ENCODE results near the gene LRRC1. TPM values are rescaled to one million over a fixed set of nuclear protein-coding genes. Genes with fewer than 3 reads are reported as not detected.

LRRC1 gene
- total and polyA plus RNA-seq, 7 experiments from 2014 or later, result 1.2 to 3.6 (median 2.0) TPM

DNA sequence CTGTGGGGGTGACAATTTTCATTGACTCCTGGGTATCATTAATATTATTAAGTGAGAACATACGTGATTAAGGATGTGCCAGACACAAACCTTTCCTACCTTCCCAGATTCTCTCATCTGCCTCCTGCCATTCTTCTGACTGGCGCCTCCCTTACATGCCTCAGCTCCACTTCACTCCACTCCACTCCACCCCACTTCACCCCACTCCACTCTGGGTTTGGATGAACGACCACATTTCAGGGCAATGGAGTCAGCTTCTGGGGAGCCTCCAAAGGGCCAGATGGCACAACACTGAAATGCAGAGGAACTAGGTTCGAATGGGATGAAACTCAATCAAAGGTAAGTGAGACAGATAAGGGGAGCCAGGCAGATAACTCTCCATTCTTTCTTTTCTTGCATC is 40.5 kb upstream of the LRRC1 start:
- peaks cover 0 to 13% (median 4%) of the 10 kb centered on the region in 5 donors for H3K27me3 Mint-ChIP-seq
- DNase-seq (no peak), ATAC-seq (no peak)
- no peak overlapping the region for H3K27ac ChIP-seq (ENCODE audit: low read depth, low read length)
- H3K4me3 Mint-ChIP-seq, result no peak overlapping the region
- H3K4me3 ChIP-seq (ENCODE audit: low read length), result no peak overlapping the region
- no peak overlapping the region for H3K27ac Mint-ChIP-seq
- H3K36me3 Mint-ChIP-seq, result no peaks in the 10 kb centered on the region
- H3K4me1 Mint-ChIP-seq, result no peaks in the 10 kb centered on the region
- no peaks in the 10 kb centered on the region for H3K27me3 ChIP-seq (ENCODE audit: control insufficient read depth in 2 of 2, insufficient read depth in 2 of 2, low read length in 2 of 2)
- intact Hi-C loops (cut with micrococcal nuclease), result no loop called here
- no peaks in the 10 kb centered on the region for H3K36me3 ChIP-seq (ENCODE audit: control insufficient read depth in 2 of 3, insufficient read depth in 3 of 3, low read length in 3 of 3)
- peaks cover 0 to 1% (median 0%) of the 10 kb centered on the region in 11 donors for H3K9me3 Mint-ChIP-seq
- POLR2A ChIA-PET, result no interaction called here
- H3K4me1 ChIP-seq (ENCODE audit: control insufficient read depth in 2 of 2, insufficient read depth in 2 of 2, low read length in 2 of 2), result no peaks in the 10 kb centered on the region
- H3K9me3 ChIP-seq (ENCODE audit: control insufficient read depth in 2 of 3, low read length in 3 of 3), result no peaks in the 10 kb centered on the region
- CTCF ChIA-PET, result no interaction called here

DNA sequence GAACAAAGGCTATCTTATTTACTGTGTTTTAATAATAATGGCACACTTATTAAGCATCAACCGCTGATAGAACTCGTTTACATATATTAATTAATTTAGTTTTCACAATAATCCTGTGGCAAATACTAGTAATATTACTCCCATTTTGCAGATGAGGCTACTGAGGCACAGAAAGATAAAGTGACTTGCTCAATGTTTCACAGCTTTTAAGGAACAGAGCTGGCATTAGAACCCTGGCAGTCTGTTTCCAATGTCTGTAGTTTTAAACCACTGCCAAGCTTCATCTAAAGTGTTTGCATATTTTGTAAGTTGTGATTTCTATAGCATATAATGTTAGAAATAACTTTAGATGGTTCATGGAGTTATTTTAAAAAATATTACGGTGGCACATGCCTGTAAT is 38.4 kb upstream of the LRRC1 start:
- H3K4me1 Mint-ChIP-seq, result no peaks in the 10 kb centered on the region
- DNase-seq (no peak), ATAC-seq (no peak)
- ChIA-PET CTCF (no interaction called here), POLR2A (no interaction called here)
- H3K9me3 Mint-ChIP-seq, result peaks cover 0 to 1% (median 0%) of the 10 kb centered on the region in 11 donors
- H3K4me3 Mint-ChIP-seq, result no peak overlapping the region
- peaks cover 0 to 18% (median 4%) of the 10 kb centered on the region in 5 donors for H3K27me3 Mint-ChIP-seq
- Histone ChIP-seq H3K27me3 (ENCODE audit: control insufficient read depth in 2 of 2, insufficient read depth in 2 of 2, low read length in 2 of 2) (no peaks in the 10 kb centered on the region), H3K27ac (ENCODE audit: low read depth, low read length) (no peak overlapping the region), H3K4me3 (ENCODE audit: low read length) (no peak overlapping the region), H3K9me3 (ENCODE audit: control insufficient read depth in 2 of 3, low read length in 3 of 3) (no peaks in the 10 kb centered on the region), H3K4me1 (ENCODE audit: control insufficient read depth in 2 of 2, insufficient read depth in 2 of 2, low read length in 2 of 2) (no peaks in the 10 kb centered on the region), H3K36me3 (ENCODE audit: control insufficient read depth in 2 of 3, insufficient read depth in 3 of 3, low read length in 3 of 3) (no peaks in the 10 kb centered on the region)
- H3K27ac Mint-ChIP-seq, result no peak overlapping the region
- intact Hi-C loops (cut with micrococcal nuclease), result no loop called here
- H3K36me3 Mint-ChIP-seq, result no peaks in the 10 kb centered on the region

DNA sequence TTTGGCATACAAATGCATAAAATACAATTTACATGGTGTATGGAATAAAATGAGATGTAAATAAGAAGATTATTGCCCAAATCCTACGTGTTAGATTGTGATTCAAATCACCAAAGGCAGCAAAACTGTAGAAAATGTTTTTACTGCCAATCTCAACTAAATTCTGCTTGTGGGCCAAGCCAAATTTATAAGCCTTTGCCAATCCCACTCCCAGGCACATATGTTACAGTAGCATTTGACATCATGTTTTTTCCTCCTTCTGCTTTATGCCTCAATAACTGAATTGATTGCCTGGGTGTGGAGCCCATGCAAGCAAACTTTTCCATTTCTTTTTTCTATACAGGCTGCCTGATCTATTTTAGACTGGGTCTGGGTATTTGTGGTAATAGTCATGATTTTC is 36.3 kb upstream of the LRRC1 start:
- no peak overlapping the region for H3K4me3 Mint-ChIP-seq
- intact Hi-C loops (cut with micrococcal nuclease), result no loop called here
- H3K36me3 Mint-ChIP-seq, result no peaks in the 10 kb centered on the region
- H3K36me3 ChIP-seq (ENCODE audit: control insufficient read depth in 2 of 3, insufficient read depth in 3 of 3, low read length in 3 of 3), result no peaks in the 10 kb centered on the region
- H3K4me3 ChIP-seq (ENCODE audit: low read length), result no peak overlapping the region
- H3K4me1 ChIP-seq (ENCODE audit: control insufficient read depth in 2 of 2, insufficient read depth in 2 of 2, low read length in 2 of 2), result no peaks in the 10 kb centered on the region
- H3K27ac ChIP-seq (ENCODE audit: low read depth, low read length), result no peak overlapping the region
- ATAC-seq, result no peak
- H3K9me3 ChIP-seq (ENCODE audit: control insufficient read depth in 2 of 3, low read length in 3 of 3), result no peaks in the 10 kb centered on the region
- H3K4me1 Mint-ChIP-seq, result no peaks in the 10 kb centered on the region
- no peaks in the 10 kb centered on the region for H3K9me3 Mint-ChIP-seq
- no peak for DNase-seq
- POLR2A ChIA-PET, result no interaction called here
- H3K27ac Mint-ChIP-seq, result no peak overlapping the region
- H3K27me3 ChIP-seq (ENCODE audit: control insufficient read depth in 2 of 2, insufficient read depth in 2 of 2, low read length in 2 of 2), result no peaks in the 10 kb centered on the region
- CTCF ChIA-PET, result interaction anchor here (0.5 kb wide), 1 partner anchor 178 kb away, joined by 3 read pairs; no protein-coding TSS in a partner anchor
- peaks cover 0 to 23% (median 10%) of the 10 kb centered on the region in 5 donors for H3K27me3 Mint-ChIP-seq

DNA sequence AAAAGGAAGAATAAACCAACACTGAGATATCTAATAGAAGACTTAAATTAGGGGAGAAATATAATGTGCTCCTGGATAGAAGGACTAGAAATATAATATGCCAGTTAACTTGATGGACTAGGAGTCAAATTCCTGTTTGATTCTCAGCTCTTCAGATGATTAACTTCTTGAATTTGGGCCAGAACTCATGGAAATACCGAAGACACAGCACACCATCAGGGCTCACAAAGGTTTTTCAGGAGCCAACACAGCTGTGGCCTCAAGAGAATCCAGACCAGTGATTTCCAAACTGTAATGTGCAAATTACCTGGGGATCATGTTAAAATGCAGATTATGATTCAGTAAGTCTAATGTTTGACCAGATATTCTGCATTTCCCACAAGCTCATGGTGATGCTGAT is 33.8 kb upstream of the LRRC1 start:
- intact Hi-C loops (cut with micrococcal nuclease), result no loop called here
- no peak overlapping the region for H3K4me3 Mint-ChIP-seq
- DNase-seq (no peak), ATAC-seq (no peak)
- no peak overlapping the region for H3K27ac Mint-ChIP-seq
- no peaks in the 10 kb centered on the region for H3K4me1 ChIP-seq (ENCODE audit: control insufficient read depth in 2 of 2, insufficient read depth in 2 of 2, low read length in 2 of 2)
- H3K4me1 Mint-ChIP-seq, result no peaks in the 10 kb centered on the region
- ChIA-PET CTCF (interaction anchor here (0.8 kb wide), 1 partner anchor 33 kb away, joined by 3 read pairs; no protein-coding TSS in a partner anchor), POLR2A (no interaction called here)
- H3K9me3 Mint-ChIP-seq, result peaks cover 0 to 2% (median 0%) of the 10 kb centered on the region in 11 donors
- peaks cover 0 to 4% (median 0%) of the 10 kb centered on the region in 5 donors for H3K36me3 Mint-ChIP-seq
- no peak overlapping the region for H3K27ac ChIP-seq (ENCODE audit: low read depth, low read length)
- H3K36me3 ChIP-seq (ENCODE audit: control insufficient read depth in 2 of 3, insufficient read depth in 3 of 3, low read length in 3 of 3), result no peaks in the 10 kb centered on the region
- no peaks in the 10 kb centered on the region for H3K27me3 ChIP-seq (ENCODE audit: control insufficient read depth in 2 of 2, insufficient read depth in 2 of 2, low read length in 2 of 2)
- H3K9me3 ChIP-seq (ENCODE audit: control insufficient read depth in 2 of 3, low read length in 3 of 3), result no peaks in the 10 kb centered on the region
- peaks cover 6 to 31% (median 16%) of the 10 kb centered on the region in 5 donors for H3K27me3 Mint-ChIP-seq
- H3K4me3 ChIP-seq (ENCODE audit: low read length), result no peak overlapping the region

DNA sequence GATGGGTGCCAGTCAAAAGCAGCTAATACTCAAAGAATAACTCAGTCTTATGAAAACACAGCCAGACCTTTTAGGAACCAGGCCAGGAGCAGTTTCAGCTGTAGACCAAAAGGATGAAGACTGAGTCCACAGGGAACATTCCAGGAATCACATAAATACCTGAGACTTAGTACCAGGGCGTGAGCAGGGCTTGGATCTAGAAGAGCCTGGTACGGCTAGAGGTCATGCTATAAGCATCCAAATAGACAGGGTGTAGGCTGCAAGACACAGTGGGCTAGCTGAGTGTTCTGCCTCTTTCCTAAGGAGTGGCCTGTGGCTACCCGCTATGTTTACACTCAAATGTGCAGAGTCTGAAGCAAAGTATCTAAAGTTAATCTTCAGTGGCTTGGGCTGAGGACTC is 29.5 kb upstream of the LRRC1 start:
- no peaks in the 10 kb centered on the region for H3K4me1 ChIP-seq (ENCODE audit: control insufficient read depth in 2 of 2, insufficient read depth in 2 of 2, low read length in 2 of 2)
- H3K4me3 ChIP-seq (ENCODE audit: low read length), result no peak overlapping the region
- no peaks in the 10 kb centered on the region for H3K4me1 Mint-ChIP-seq
- no peak for ATAC-seq
- no peak overlapping the region for H3K27ac Mint-ChIP-seq
- peaks cover 0 to 2% (median 0%) of the 10 kb centered on the region in 11 donors for H3K9me3 Mint-ChIP-seq
- no peaks in the 10 kb centered on the region for H3K36me3 ChIP-seq (ENCODE audit: control insufficient read depth in 2 of 3, insufficient read depth in 3 of 3, low read length in 3 of 3)
- ChIA-PET POLR2A (no interaction called here), CTCF (no interaction called here)
- H3K36me3 Mint-ChIP-seq, result peaks cover 0 to 6% (median 0%) of the 10 kb centered on the region in 5 donors
- DNase-seq, result no peak
- intact Hi-C loops (cut with micrococcal nuclease), result no loop called here
- no peak overlapping the region for H3K4me3 Mint-ChIP-seq
- no peak overlapping the region for H3K27ac ChIP-seq (ENCODE audit: low read depth, low read length)
- H3K27me3 ChIP-seq (ENCODE audit: control insufficient read depth in 2 of 2, insufficient read depth in 2 of 2, low read length in 2 of 2), result no peaks in the 10 kb centered on the region
- no peaks in the 10 kb centered on the region for H3K9me3 ChIP-seq (ENCODE audit: control insufficient read depth in 2 of 3, low read length in 3 of 3)
- H3K27me3 Mint-ChIP-seq, result peaks cover 6 to 38% (median 20%) of the 10 kb centered on the region in 5 donors

DNA sequence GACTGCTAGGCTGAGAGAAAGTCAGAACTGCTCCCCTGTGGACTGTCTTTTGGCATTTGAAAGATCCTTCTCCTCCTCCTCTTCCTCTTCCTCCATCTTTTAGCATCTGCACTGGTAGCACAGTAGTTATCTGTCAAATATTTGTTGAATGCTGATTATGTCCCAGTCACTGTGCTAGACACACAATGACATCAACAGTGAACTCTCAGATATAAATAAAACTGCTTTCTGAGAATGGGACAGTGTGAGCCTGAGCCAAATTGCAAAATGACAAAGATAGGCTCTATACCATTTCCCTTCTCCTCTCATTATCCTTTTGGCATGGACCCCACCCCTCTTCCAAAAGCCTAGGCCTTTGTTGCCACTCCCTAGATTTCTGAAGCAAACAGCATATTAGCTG is 27.9 kb upstream of the LRRC1 start:
- Histone ChIP-seq H3K4me3 (ENCODE audit: low read length) (no peak overlapping the region), H3K27me3 (ENCODE audit: control insufficient read depth in 2 of 2, insufficient read depth in 2 of 2, low read length in 2 of 2) (no peaks in the 10 kb centered on the region), H3K36me3 (ENCODE audit: control insufficient read depth in 2 of 3, insufficient read depth in 3 of 3, low read length in 3 of 3) (no peaks in the 10 kb centered on the region), H3K9me3 (ENCODE audit: control insufficient read depth in 2 of 3, low read length in 3 of 3) (no peaks in the 10 kb centered on the region), H3K27ac (ENCODE audit: low read depth, low read length) (no peak overlapping the region), H3K4me1 (ENCODE audit: control insufficient read depth in 2 of 2, insufficient read depth in 2 of 2, low read length in 2 of 2) (no peaks in the 10 kb centered on the region)
- H3K36me3 Mint-ChIP-seq, result peaks cover 0 to 6% (median 0%) of the 10 kb centered on the region in 5 donors
- DNase-seq (no peak), ATAC-seq (no peak)
- peaks cover 6 to 38% (median 18%) of the 10 kb centered on the region in 5 donors for H3K27me3 Mint-ChIP-seq
- no peak overlapping the region for H3K4me3 Mint-ChIP-seq
- POLR2A ChIA-PET, result no interaction called here
- intact Hi-C loops (cut with micrococcal nuclease), result no loop called here
- peaks cover 0 to 2% (median 0%) of the 10 kb centered on the region in 11 donors for H3K9me3 Mint-ChIP-seq
- no peaks in the 10 kb centered on the region for H3K4me1 Mint-ChIP-seq
- no peak overlapping the region for H3K27ac Mint-ChIP-seq
- CTCF ChIA-PET, result no interaction called here

DNA sequence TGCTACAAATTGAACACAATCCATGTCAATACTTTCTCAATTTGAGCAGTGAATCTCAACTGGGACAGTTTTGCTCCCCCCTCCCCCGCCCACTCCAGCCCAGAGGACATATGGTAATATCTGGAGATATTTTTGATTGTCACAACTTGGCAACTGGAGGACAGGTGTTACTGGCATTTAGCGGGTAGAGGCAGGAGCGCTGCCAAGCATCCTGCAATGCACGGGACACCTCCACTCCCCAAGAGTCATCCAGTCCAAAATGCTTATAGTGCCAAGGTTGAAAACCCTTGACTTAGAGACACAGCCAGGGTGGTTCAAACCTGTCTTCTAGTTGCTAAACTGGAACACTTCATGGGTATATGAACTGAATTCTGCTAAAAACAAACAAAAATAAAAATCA is 26.9 kb upstream of the LRRC1 start:
- H3K4me1 Mint-ChIP-seq, result no peaks in the 10 kb centered on the region
- Histone ChIP-seq H3K4me3 (ENCODE audit: low read length) (no peak overlapping the region), H3K9me3 (ENCODE audit: control insufficient read depth in 2 of 3, low read length in 3 of 3) (no peaks in the 10 kb centered on the region), H3K27ac (ENCODE audit: low read depth, low read length) (no peak overlapping the region), H3K27me3 (ENCODE audit: control insufficient read depth in 2 of 2, insufficient read depth in 2 of 2, low read length in 2 of 2) (no peaks in the 10 kb centered on the region), H3K36me3 (ENCODE audit: control insufficient read depth in 2 of 3, insufficient read depth in 3 of 3, low read length in 3 of 3) (no peaks in the 10 kb centered on the region), H3K4me1 (ENCODE audit: control insufficient read depth in 2 of 2, insufficient read depth in 2 of 2, low read length in 2 of 2) (no peaks in the 10 kb centered on the region)
- intact Hi-C loops (cut with micrococcal nuclease), result no loop called here
- ATAC-seq, result no peak
- no peak overlapping the region for H3K4me3 Mint-ChIP-seq
- ChIA-PET CTCF (no interaction called here), POLR2A (no interaction called here)
- peaks cover 8 to 33% (median 16%) of the 10 kb centered on the region in 5 donors for H3K27me3 Mint-ChIP-seq
- peaks cover 0 to 6% (median 0%) of the 10 kb centered on the region in 5 donors for H3K36me3 Mint-ChIP-seq
- H3K9me3 Mint-ChIP-seq, result peaks cover 0 to 2% (median 0%) of the 10 kb centered on the region in 11 donors
- DNase-seq, result no peak
- no peak overlapping the region for H3K27ac Mint-ChIP-seq

Data from naive thymus-derived CD4-positive, alpha-beta T cell (primary cell).